Stimulated activated CD8-positive, alpha-beta memory T cell treated with anti-CD3 and anti-CD28 coated beads, Interleukin-7, amount 100 ng/mL, for 4 hours (primary cell): ENCODE data around the gene SPRR2D.
"Not testable (repeated sequence)": the region's sequence is repeated elsewhere in the genome, so short reads cannot be mapped to it uniquely, and the experiment has no call there.

Experiments used
- DNase-seq, 2 donors: peaks; one replicate each; pipeline ENCODE4 v3.0.0-alpha.2; 2020; ENCODE audit warnings: low read depth in 2 of 2

SPRR2D gene

GRCh38 chr1:153040950-153041631 lies at the start of gene SPRR2D:
TSS of gene SPRR2D (minus strand) at chr1:153041120. CDS start at chr1:153040346, 774 bp downstream.
- no peak for DNase-seq

DNA sequence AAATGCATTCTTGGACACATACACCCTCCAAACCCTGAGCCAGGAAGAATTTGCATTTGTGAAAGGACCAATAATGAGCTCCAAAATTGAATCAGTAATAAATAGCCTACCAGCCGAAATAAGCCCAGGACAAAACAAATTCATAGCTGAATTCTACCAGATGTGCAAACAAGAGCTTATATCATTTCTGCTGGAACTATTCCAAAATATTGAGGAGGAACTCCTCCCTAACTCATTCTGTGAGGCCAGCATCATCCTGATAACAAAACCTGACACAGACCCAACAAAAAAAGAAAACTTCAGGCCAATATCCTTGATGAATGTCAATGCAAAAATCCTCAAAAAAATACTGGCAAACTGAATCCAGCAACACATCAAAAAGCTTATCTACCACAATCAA lies 46.7 kb upstream of the SPRR2D start:
- DNase-seq, result no peak

GRCh38 chr1:153081736-153082135 lies 40.8 kb upstream of the SPRR2D start:
- no peak for DNase-seq

DNA sequence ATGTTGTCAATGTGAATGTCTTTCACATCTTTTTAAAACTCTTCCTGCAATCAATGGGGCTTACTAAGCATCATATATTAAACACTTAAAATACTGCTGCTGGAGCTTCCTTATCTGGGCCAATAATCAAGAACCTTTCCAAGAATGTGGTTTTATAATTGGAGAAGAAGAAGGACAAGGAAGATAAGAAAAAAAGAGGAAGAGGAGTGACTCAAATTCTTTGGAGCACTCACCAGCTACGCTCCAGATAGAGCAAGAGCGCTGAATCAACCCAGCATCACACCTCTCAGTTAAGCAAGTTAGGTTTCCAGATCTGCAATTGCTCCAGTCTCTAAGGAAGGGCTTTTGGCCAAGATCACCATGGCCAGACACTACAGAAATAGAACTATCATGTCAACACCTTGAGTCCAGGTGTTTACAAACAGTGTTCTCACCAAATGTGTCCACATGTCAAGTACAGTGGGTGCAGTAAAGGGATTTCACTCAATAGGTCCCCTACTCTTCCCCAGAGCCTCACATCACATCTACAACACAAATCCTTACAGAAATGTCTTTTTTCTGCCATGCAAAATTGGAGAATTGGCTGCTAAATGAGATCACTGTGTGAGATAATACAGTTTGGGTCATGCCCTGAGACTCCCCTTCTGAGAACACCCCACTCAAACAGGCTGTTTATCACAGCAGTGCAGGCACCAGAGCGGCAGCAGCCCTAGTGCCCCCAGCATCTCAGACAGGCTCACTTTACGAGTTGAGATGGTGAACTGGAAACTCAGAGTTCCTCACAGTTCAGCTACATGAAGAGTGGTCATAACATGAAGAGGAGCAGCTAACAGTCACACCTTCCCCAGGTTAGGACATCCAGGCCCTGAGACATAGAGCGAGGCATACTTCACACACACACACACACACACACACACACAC lies 32.1 kb upstream of the SPRR2D start:
- no peak for DNase-seq

DNA sequence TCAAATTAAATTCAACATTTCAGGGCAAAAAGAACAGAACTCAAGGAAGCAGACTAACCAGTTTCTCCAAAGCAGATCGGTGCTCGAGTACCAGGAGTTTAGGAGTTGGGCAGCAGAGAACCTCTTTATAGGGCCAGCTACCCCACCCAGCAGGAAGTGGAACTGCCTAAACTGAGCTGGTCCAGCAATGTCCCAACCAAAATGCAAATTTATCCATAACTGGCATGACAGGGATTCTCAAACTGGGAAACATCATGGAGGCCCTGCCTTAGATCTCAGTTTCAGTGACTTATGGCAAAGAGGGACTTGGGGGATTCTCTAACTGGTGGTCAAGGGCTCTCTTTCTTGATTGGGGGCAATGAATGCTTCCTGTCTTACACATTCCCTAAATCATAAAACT lies 30.6 kb upstream of the SPRR2D start, which contains the start of gene SPRR2B:
Gene SPRR2B, minus strand, starts transcription at position 101 of the 400 bp plus-strand sequence. CDS start 772 bp downstream, outside the sequence.
- no peak for DNase-seq

- DNase-seq, result no peak
Observed at GRCh38 chr1:153070243-153070642, 29.3 kb upstream of the SPRR2D start.

GRCh38 chr1:153058826-153059784 lies 18.2 kb upstream of the SPRR2D start:
- no peak for DNase-seq

DNA sequence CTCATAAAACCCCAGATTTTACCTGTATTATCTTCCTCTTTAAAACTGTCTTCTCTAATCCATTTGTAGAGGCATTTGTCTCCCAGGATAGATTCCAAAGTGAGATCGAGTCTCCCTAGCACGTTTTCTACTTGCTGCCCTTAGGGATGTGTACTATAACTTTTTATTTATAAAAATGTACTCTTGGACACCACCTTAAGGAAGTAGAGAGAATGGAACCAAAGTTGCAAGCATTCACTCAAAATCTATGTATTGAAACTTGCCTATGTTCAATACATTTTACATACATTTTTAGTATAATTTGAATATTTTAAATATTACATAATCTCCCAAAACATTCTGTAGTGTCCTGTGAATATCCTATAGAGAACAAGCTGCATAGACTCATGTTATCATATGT lies 17.2 kb upstream of the SPRR2D start:
- DNase-seq, result no peak

- no peak for DNase-seq
Observed at GRCh38 chr1:153057375-153057774, 16.5 kb upstream of the SPRR2D start, which contains the start of gene SPRR2A. TSS of gene SPRR2A (minus strand) at chr1:153057512. CDS start at chr1:153056735, 777 bp downstream.

GRCh38 chr1:153056111-153056510 lies 15.2 kb upstream of the SPRR2D start:
- DNase-seq, result not testable (repeated sequence)

DNA sequence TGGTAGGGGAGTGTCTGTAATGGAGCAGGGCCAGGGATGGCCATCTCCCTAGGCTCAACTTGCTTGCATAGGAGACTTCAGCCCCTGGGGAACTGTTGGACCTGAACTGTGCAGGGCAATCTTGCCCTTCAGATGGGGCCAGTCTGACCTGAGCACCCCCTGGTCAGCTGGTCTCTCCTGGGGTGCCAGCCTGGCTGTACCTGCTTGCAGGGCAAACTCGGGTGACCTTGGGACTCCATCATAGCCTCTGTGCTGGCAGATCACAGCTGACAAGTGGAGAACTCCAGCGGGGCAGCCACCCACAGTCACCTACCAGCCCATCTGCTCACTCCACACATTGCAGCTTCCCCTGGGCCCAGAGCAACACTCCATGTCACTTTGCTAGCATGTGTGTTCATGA lies 8.3 kb upstream of the SPRR2D start:
- DNase-seq, result no peak

DNA sequence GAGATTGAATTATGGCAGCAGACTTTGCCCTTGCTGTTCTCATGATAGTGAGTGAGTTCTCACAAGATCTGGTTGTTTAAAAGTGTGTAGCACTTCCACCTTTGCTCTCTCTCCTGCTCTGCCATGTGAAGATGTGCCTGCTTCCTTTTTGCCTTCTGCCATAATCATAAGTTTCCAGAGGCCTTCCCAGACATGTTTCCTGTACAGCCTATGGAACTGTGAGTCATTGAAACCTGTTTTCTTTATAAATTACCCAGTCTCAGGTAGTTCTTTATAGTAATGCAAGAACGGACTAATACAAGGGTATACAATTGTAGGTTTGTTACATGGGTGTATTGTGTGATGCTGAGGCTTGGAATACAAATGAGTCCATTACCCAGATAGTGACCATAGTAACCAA lies 5.7 kb downstream of the SPRR2D start:
- DNase-seq, result no peak

GRCh38 chr1:153032677-153033308 lies 8.1 kb downstream of the SPRR2D start:
- DNase-seq, result no peak

- DNase-seq, result no peak
Observed at GRCh38 chr1:153032073-153032472, 8.8 kb downstream of the SPRR2D start.

- no peak for DNase-seq
Observed at GRCh38 chr1:153030895-153031294, 10.0 kb downstream of the SPRR2D start, which contains the start of gene SPRR1B. TSS of gene SPRR1B (plus strand) at chr1:153031203. CDS start at chr1:153032346, 1,143 bp downstream.

DNA sequence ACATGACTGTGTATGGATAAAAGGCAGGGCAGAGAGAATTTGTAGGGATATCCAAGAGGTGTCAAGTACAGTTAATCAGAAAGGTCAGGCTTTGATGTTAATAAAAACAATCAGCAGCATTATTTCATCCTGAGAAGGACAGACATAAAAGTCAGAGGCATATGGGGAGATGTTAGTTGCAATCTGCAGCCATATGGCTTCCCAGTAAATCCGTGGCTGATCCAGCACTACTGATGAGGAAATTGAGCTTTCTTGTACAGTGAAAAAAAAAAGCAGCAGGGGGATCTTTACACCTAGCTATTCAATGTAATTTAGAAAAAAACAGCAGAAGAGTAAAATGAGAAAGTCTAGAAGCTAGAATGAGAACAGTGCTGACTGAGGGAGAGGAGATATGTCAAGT lies 12.2 kb downstream of the SPRR2D start:
- DNase-seq, result no peak

DNA sequence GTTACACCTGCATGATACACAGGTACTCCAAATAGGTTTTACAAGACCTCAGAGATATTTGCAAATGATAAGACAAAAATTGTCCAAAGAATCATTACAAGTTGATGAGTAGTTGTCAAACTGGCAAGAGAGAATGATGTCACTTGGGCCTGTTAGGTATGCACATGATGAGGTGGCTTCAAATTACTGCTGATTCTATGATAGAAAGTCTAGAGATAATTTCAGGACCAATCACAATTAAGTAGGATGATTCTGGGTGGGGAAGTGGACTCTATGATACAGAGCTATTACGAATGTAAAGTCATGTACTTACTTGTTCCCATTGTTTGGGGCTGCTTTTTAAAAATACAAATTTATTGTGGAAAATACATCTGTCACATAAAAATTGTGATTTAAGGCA lies 15.1 kb downstream of the SPRR2D start:
- DNase-seq, result no peak

DNA sequence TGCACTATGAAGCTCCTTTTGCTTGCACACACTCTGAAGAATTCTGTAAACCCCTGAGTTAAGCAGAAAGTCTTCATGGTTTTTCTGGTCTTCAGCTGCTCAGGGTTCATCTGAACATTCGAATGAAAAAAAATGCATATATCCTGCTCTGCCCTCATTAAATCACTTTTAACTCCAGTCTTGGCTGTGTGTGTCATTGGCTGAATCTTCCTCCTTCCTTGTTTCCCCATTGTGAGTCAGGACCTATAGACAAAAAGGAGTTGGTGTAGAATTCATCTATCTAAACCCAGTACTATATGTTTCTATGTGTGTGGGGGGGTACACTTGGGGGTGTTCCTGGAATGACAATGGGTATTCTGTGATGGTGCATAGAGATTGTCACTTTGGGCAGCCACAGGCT lies 16.5 kb downstream of the SPRR2D start:
- no peak for DNase-seq

DNA sequence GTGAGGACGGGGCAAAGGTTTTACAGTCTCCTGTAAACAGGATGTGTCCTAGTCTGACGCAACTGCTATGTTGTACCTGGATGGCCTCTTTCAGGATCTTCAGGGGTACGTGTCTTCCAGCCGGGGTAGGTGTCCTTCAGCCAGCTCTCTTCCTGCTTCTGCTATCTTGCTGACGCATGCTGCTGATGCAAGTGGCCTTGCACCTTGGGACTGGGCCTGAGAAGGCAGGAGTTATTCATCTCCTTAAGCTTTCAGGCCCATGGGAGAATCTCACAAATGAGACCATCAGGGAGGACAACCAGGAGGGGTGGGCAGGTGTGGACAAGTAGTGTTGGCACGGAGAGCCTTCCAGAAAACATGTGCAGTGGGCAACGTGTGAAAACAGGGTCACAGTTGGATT lies 17.8 kb downstream of the SPRR2D start:
- DNase-seq, result no peak

DNA sequence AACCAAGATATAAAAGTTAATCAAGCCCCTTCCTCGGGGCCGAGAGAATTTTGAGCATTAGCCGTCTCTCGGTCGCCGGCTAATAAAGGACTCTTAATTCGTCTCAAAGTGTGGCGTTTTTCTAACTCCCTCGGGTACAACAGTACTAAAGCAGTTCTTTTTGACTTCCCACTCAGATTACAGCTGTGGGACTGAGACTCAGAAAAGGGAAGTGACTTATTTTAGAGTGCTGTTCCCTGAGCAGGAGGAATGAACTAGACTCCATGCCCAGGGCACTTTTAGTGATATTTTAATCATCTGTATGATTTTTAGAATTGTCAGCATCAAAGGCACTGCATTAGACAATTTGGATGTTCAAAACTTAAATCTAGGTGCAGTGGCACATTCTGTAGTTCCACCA lies 18.6 kb downstream of the SPRR2D start:
- DNase-seq, result not testable (repeated sequence)

GRCh38 chr1:153021829-153022228 lies 19.1 kb downstream of the SPRR2D start:
- DNase-seq, result not testable (repeated sequence)
